Nucleus accumbens (tissue), 56 donors: Measurements from ENCODE around the gene NHLH2.

Experiments used
- DNase-seq, 56 donors: peaks; one replicate each; lab custom pipeline; 2025; lab: John Stamatoyannopoulos, UW

Gene NHLH2

DNA sequence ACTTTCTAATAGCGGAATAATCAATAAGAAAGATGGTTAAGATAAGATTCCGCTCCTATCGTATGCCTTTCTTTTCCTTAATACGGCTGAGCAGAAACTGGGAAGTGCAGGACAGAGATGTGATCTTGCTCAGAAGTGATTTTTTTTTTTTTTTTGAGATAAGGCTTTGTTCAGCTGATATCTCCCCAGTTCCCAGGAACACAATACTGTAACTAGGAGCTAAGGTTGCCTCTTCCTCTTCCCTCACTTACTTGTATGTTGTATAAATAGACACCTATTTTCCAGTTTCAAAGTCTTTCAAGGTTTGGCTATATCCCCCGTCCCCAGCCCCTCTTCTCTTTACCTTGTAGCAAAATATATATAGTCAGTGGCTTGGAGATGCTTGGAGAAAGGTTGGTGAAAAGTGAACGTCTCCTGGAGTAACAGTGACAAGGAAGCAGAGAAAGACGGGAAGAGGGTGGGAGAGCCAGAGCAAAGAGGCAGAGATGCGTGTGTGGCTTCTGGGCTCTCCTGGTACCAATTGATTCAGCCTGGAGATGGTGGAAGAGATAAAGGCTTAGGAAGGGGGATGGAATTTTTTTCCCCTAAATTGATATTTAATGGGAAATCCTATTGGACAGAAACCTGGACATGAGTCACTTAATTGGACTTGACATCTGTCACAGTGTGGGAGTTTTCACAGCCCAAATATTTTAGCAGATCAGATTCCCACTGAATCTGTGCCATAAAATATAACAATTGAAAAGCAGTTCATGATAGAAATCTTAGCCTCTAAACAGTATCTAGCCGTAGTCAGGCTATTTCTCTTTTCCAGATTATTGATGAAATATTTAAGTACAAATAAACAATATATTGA is at the start of gene NHLH2:
Gene NHLH2 (minus strand): TSS at position 522 of the 856 bp plus-strand sequence. CDS start 2,754 bp downstream, outside the sequence.
- no peak for DNase-seq

GRCh38 chr1:115890580-115890979 is 49.7 kb upstream of the NHLH2 start:
- DNase-seq = no peak

GRCh38 chr1:115888976-115889375 is 48.0 kb upstream of the NHLH2 start:
- no peak for DNase-seq

- DNase-seq = peak in 2 of 56 donors; percentile 2 to 13
These were observed 42.3 kb upstream of the NHLH2 start for GRCh38 chr1:115882913-115883902.

DNA sequence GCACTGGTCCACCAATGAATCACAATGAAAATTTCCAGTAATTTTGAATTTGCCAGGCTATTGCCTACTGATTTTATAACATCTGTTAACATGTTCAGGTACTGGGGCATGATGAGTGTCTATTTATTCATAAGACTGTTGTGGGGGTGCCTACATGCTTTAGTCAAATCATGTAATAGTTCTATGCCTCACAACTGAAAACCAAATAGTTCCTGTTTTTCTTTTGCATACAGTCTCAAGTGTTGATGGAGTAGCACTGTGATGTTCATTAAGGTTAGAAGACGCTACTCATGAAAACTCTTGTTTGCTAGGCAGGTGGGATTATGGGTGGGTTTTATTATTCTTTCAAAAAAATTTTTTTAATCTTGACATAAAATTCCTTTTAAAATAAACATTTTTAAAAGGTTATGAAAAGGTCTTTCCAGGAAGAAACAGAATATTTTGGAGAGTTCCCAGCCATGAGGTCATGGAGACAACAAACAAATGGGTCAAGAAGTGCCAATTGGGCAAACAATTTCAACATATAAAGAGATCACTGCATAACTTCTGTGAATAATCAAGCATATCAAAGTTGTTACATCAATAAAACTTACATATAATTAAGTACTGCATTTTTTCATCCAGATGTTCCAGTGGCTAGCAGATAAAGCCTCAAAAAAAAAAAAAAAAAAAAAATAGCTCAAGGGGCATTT is 40.2 kb upstream of the NHLH2 start:
- no peak for DNase-seq

- no peak for DNase-seq
These were observed 39.1 kb upstream of the NHLH2 start for GRCh38 chr1:115879977-115880376.

DNA sequence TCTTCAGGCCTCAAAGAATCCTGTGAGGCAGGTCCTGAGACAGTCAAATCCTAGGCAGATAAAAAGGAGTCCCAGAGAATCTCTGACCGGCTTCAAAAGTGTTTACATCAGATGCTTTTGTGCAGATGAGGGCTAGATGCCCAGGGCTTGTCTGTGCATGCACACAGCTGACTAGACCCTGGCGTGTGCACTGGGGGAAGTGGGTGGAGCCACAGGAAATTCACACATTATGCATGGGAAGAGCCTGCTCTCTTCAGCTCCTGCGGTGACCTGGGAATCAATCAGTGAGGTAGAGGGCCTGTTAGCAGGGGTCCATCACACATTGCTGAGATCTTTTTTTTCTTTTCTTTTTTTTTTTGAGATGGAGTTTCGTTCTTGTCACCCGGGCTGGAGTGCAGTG is 36.6 kb upstream of the NHLH2 start:
- no peak for DNase-seq

DNA sequence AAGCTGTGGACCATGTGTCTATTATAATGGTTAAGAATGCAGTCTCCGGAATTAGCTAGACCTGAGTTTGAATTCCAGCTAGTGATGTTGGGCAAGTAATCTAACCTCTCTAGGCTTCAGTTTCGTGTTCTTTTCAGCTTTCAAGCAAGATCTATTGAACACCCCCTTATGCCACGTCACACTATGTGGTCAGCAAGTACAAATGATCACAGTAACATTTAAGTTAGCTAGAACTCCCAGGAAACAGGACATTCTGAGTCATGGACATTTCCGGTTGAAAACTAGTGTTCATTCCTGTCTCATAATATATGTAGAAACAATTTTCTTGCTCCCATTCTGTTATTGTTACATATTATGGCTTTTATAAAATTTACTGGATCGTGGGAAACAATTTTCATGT is 34.0 kb upstream of the NHLH2 start:
- no peak for DNase-seq

DNA sequence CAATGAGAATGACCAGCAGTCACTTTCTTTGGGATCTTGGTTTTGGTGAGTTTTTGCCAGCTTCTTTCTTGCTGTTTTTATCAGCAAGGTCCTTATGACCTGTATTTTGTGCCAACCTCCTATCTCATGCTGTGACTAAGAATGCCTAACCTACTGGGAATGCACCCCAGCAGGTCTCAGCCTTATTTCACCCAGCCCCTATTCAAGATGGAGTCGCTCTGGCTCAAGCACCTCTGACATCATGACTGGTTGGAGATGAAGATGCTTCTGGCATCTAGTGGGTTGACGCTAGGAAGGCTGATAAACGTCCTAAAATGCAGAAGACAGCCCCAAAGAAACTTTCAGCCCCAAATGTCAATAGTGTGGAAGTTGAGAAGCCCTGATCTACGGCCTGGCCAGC is 33.6 kb upstream of the NHLH2 start:
- DNase-seq = no peak

GRCh38 chr1:115873184-115873583 is 32.3 kb upstream of the NHLH2 start:
- no peak for DNase-seq

GRCh38 chr1:115869064-115869463 is 28.1 kb upstream of the NHLH2 start:
- no peak for DNase-seq

GRCh38 chr1:115867216-115867615 is 26.3 kb upstream of the NHLH2 start:
- DNase-seq = no peak

DNA sequence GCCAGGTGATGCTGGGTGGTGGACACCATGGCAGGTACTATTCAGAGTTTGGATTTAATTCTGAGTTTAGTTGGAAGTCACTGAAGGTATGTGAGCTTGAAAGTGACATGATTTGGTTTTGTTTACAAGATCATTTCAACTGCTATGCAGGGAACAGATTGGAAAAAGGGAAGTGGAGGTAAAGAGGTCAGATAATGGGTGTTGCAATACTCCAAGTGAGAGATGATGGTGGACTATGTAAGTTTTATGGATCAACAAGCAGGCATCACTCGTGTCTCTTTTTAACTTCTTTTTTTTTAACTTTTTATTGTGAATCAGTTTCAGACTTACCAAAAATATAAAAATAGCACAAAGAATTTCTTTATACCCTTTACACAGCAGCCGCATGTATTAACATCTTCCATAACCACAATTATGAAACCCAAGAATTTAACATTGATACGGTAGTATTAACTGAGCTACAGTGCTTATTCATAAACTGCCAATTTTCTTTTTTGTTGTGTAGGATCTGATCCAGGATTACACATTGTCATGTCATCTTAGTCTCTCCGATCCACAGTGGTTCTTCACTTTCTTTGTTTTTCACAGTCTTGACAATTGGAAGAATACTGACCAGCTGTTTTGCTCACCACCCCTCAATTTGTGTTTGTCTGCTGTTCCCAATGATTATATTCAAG is 24.9 kb upstream of the NHLH2 start:
- DNase-seq = no peak

DNA sequence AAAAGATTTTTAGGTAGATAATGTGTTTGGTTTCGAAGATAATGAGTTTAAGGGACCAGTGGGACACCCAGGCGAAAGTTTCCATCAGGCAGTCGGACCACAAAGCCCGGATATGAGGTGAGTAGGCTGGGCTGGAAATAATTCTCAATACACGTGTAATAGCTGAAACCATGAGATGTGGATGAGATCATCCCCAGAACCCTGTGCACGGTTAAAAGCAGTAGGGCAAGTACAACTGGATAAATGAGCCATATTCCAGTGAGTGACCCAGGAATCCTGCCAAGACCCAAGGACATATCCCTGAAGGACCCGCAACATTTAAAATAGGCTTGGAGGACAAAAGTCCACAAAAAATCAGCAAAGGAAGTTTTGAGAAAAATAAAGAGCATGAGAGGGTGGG is 21.5 kb upstream of the NHLH2 start:
- DNase-seq = no peak

DNA sequence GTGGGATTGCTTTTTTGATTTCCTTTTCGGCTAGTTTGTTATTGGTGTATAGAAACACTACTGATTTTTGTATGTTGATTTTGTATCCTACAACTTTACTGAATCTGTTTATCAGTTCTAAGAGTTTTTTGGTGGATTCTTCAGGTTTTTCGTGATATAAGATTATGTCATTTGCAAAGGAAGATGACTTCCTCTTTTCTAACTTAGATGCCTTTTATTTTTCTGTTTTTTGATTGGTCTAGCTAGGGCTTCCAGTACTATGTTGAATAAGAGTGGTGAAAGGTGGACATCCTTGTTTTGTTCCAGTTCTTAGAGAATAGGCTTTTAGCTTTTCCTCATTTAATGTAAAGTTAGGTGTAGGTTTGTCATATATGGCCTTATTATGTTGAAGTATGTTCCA is 13.1 kb upstream of the NHLH2 start:
- DNase-seq = no peak

GRCh38 chr1:115850937-115851336 is 10.0 kb upstream of the NHLH2 start:
- DNase-seq = no peak

GRCh38 chr1:115847787-115848186 is 6.9 kb upstream of the NHLH2 start:
- no peak for DNase-seq

- DNase-seq = no peak
These were observed 2.0 kb upstream of the NHLH2 start for GRCh38 chr1:115842948-115843347.

GRCh38 chr1:115839679-115840237 is 1.2 kb downstream of the NHLH2 start:
- DNase-seq = no peak
